Dedifferentiated amniotic fluid mesenchymal stem cell (primary cell): ENCODE measurements around the gene EML6.
A peak's percentile ranks its signal among the peaks of the same experiment; 100 is the strongest.
"Not testable (repeated sequence)": the region's sequence is repeated elsewhere in the genome, so short reads cannot be mapped to it uniquely, and the experiment has no call there.

ENCODE experiments used
- DNase-seq: peaks from one replicate; pipeline ENCODE4 v3.0.0-alpha.2; 2016; ENCODE audit errors: extremely low spot score

Gene EML6

DNA sequence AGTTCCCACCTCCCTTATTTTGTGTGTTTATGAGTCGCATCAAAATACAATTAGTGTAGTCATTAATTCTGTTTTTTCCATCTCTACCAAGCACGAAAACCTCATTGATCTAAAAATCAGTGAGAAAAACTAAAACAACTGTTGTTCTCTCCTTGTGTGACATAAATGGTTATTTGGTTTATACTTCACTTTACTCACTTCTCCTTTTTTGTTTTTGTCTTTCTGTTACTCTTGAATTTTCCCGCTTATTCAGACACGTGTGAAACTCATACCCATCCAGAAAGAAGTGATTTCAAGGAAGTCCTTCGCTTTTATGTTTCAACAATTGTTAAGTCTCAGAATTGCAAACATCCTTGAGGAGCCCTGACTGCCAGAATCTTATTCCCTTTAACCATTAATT, 121.6 kb downstream of the EML6 start:
- no peak for DNase-seq

DNA sequence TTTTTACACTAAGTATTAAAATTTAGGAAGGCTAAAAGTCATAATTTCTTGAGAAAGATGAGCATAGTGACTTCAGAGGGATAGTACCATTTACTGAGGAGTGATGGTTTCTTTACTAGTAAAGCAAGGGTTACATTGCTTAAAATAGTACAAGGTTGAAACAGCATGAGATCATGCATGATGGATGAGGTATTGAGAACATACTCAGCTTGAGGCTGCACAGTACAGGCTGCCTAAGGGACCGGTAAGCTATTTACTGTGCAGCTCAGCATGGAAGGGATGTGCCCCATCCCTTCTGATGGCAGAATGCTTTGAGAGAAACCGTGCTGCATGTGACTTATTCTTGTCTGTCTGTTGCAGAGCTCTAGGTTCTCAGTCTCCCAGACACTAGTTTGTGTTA, 122.1 kb downstream of the EML6 start:
- no peak for DNase-seq

DNA sequence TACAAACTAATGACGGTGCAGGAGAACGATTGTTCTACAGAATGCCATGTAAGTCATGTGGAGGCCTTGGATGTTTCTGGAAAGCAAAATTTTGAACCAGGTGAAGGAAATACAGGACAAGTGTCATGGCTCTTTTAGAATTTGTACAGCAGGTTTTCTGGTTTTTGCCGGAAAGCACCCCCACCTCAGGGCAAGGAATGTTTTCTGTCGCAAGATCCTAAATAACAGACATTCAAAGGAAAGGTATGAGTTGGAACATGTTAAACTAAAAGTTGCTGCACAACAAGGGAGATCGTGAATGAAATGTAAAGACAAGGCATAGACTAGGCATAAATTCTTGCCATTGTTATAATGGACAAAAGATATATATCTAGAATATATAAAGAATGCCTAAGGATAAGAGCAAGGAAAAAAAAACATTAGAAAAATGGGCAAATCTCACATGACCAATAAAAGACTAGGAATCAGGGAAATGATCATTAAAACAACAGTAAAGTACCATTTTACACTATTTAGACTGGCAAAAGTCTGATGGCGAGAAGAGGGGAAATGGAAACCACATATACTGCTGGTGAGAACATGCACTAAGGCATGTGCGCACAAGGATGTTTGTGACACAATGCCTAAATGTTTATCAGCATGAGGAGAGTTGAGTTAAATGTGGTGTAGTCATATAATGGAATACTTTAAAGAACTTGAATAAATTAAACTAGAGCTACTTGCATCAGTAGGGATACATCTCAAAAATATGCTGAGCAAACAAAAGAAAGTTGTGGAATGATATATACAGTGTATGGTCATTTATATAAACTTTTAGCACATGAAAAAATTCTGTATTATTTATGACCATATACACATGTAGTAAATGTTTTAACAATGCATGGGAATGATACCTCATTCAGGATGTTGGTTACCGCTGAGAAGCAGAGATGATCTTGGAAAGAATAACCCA, 127.0 kb downstream of the EML6 start:
- DNase-seq: no peak

DNA sequence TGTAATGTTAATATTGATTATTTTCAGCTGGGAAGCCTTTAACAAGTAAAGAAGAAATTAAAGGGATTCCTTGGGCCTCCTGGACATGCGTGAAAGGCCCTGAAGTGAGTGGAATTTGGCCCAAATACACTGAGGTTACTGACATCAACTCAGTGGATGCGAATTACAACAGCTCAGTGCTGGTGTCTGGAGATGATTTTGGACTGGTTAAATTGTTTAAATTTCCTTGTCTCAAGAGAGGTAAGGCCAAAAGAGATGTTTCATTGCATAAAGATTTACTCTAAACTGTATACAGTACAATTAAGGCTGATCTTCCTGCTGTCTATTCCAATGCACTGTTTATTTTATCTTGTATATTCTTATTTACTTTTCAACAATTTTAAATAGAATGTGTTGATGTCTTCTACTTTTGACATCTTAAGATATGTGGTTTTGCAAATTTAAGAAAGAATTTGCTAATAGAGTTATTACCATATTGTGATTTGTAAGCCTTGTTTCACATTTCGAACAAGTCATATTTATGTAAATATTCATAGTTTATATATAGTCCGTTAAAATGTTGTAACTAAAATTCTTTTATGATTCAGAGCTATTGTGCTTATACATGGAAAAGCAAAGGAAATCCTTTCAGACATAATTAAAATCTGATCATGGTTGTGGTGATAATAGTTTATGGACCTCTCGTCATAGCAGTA, 130.3 kb downstream of the EML6 start:
- no peak for DNase-seq

DNA sequence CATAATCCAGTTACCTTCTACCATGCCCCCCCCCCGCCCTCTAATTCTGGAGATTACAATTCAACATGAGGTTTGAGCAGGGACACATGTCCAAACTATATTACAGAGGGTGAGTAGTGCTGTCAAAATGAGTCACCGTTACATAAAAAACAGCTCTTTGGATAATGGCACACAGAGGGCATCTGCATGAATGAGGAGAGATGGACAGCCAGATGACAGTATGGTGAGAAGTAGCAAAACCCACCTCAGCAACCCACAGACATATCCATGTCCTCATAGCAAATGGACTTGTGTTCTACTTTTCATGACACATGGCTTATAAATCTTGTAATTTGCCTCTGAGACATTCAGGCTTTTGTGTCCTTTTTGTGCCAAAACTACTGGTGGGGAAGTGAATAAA, 132.0 kb downstream of the EML6 start:
- DNase-seq: no peak

DNA sequence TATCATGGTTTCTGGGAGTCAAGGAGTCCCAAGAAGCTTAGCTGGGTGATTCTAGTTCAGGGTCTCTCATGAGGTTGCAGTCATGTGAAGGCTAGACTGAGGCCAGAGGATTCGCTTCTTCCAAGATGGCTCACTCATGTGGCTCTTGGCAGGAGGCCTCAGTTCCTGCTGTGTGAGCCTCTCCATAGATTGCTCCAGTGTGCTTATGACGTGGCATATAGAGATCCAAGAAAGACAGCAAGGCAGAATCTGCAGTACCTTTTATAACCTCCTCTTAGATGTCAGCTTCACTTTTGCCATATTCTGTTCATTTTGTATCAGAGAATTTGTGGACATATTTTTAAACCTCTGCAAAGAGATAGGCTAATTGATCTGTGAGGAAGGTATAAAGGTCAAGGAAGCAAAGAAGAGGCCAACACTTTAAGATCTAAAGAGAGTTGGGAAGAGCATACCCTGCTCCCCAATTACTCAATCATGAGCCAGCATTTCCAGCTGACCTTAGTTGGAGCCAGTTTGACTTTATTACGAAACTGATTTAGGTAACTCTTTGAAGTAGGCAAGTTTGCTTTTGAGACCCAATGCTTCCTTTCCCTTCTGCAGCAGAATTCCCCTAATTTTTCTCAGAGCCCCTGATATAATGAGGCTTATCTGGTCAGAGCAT, 134.7 kb downstream of the EML6 start:
- DNase-seq: no peak

DNA sequence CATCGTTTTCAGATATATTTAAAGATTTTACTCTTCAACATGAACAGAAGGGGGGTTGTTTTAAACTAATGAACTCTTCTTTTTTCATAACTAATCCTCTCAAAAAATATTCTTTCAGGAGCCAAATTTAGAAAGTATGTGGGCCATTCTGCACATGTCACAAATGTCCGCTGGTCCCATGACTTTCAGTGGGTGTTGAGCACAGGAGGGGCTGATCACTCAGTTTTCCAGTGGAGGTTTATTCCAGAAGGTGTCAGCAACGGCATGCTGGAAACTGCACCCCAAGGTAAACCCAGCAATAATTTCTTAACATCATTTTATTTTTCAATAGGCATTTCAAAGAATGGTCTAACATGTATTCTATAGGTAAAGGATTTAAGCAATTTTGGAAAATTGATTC, 136.0 kb downstream of the EML6 start:
- DNase-seq: no peak

DNA sequence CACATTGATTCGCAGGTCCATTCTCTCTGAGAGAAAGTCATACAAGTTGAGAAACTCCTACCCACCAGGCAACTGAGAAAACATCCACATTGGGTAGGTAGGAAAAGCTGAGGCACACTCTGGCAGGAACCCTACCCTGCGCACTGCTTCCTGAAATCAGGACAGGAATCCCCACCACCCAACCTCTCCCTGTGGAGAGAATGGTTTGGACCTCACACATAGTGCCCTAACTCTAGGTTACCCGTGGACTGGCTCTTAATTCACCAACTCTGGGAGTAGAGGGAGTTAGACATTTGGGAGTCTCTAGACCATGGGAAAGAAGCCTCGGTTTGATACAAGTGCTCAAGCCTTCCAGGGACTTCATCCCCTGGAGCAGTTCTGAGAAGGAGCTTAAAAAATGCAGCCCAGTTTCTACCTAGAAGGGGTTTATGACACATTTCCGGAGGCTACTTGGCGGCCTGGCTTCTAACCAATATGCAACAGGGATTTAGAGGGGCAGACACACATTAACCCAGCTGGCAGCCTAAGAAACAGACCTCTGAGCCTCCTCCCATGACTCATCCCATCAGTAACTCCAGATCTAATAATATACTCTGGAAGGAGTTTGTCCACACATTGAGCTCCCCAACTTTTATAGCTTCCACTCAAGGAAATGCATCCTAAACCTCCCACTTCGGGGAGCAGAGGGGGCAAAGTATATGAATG, 136.7 kb downstream of the EML6 start:
- DNase-seq: peak; percentile 39

DNA sequence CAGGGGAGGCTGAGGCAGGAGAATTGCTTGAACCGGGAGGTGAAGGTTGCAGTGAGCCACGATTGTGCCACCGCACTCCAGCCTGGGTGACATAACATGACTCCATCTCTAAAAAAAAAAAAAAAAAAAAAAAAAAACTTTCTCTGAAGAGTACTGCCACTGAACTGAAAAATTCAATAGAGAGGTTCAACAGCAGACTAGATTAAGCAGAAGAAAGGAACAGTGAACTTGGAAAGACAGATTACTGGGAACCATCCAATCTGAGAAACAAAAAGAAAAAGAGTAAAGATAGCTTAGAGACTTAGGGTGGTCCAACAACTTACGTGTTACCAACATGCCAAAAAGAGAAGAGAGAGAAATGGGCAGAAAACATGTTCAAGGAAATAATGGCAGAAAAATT, 138.8 kb downstream of the EML6 start:
- DNase-seq: no peak

DNA sequence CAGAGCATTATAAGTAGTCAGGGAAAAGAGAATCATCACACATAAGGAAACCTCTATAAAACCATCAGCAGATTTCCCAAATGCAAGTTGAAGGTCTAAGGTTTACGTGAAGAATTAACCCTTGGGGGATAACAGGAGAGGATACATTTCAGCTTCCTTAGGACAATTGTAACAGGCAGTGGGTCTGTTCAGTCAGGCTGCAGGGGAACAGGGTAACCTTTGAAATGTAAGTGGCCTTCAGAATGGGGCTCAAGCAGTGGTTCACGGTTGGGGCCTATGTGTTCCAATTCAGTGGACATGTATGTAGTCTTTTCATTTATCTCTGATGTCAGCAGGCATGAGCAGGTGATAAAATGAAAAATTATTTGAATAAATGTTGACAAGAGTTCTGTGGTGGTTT, 139.3 kb downstream of the EML6 start:
- no peak for DNase-seq

DNA sequence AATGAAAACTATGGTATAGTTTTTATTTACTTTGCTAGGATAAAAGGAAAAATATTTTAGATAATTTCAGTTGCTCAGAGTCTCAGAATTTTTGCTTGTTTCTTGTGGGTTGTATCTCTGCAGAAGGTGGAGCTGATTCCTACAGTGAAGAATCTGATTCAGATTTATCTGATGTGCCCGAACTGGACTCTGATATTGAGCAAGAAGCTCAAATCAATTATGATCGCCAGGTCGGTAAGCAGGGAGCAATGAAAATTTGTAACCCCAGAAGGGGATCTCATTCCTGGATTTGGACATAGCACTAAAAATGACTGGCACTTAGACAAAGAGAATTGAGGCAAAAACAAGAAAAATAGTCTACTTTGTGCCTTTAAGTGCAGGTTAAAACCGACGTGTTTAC, 140.2 kb downstream of the EML6 start:
- DNase-seq: no peak

DNA sequence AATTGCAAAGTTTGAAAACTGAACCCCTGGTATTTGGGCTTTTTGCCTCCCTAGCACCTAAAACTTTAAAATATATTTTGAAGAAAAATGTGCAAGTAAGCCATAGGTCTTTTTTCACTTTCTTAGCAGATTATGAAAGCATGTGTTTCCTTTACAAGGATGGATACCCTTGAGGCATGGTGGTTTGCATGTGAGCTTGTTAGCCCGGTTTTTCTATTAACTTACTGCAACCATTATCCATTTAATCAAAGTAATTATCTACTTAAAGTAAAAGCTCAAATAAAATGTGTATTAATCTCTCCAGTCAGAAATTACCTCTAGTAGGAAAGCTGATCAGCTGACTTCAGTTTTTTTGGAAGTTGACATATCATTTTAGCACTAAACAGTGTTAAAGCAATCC, 140.6 kb downstream of the EML6 start:
- no peak for DNase-seq

DNA sequence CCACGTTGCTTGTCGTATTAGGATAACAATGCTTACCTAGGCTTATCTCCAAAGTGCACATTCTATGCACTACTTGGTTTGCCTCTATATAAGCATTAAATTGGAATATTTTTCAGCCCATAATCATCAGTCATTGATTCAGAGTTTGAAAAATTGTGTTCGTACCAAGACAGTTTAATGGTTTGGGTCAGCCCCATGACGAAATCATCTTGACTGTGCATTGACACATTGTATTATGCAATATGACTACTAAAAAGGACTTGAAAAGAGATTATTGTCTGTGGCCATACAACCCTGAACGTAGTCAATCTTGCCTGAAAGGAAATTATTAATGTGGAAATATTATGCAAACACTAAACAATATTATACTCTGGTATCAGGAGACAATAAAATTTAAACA, 141.3 kb downstream of the EML6 start:
- DNase-seq: no peak

DNA sequence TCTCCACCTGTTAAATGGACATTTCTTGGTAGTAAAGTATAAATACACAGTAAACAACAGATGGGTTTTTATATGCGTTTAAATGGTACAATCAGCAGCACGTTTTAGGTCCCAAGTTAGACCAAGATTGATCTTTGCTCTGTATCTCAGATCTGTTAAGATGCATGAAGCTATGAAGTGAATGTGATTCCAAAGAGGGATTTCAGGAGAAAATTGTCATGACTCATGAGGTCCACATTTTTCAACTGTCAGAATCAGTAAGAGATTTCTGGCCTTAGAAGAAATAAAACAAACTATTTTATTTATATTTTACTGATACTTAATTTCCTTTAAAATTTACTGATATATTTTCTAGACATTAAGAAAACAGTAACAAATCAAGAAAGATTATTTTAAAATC, 142.7 kb downstream of the EML6 start:
- DNase-seq: no peak

DNA sequence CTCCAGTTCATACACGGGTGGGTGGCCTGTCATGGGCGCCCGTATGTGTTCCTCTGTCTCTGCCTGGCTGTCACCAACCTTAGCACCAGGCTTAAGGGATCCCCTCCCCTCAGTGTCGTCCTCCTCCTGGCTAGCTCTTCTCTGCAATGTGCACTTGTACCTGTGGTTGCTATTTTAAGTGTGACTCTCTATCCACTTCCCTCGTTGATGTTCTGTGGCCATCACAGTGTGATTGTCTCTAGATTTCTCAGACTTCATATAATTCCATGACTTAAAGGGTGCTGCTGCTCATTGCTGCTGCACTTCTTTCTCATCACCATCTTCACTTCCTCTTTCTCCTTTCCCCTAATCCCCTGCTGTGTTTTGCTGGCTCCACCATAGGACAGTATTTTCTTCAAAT, 143.4 kb downstream of the EML6 start:
- no peak for DNase-seq

DNA sequence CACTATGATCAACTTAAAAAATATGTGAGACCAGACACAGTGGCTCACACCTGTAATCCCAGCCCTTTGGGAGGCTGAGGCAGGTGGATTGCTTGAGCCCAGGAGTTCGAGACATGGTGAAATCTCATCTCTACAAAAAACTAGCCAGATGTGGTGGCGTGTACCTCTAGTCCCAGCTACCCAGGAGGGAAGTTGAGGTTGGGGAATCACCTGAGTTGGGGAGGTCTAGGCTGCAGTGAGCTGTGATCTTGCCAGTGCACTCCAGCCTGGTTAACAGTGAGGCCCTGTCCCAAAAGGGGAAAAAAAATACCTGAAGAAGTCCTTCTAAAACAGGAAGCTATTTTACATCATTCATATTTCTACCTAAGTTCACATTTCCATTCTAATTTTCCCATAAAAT, 144.0 kb downstream of the EML6 start:
- no peak for DNase-seq

DNA sequence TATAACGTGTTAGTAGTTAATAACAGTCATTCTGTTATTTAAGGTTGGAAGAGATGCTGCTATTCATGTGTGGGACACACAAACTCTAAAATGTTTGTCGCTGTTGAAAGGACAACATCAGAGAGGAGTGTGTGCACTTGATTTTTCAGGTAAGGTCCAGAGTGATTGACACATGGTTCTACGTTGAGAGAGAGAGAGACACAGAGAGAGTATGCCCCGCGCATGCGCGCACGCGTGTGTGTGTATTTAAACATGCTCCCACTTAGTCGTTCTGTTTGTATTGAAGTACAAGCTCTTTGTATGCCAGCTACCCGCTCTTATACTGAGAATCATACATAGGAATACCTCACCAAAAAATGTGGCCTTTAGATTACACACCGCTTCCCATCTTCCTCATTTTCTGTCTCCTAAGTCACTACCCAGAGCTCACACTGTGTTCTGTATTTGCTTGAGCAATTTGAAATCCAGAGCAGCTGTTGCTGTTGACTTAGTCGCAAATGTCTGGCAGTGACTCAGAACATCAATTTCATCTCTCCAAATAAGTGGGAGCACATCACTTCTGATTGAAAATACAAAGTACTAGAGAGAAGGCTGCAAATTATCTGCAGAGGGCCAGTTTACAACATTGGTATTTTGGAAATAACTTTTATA, 148.1 kb downstream of the EML6 start:
- DNase-seq: no peak

DNA sequence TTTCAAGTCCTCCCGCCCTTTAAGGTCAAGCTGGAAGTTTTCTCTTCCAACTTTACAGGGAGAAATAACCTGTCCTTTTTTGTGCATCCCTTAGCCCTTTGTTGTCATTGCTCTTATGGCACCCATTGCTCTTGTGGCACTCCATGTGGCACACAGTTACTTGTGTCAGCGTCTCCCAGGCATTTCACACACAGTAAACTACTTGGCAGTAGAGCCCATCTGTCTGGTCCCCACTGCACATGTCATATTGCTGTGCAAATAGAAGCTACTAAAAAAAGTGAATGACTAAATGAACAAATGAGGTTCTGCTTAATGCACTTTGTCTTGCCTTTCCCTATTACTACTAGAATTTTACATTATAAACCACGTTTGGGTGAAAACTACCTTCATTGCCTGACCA, 149.3 kb downstream of the EML6 start:
- DNase-seq: no peak

DNA sequence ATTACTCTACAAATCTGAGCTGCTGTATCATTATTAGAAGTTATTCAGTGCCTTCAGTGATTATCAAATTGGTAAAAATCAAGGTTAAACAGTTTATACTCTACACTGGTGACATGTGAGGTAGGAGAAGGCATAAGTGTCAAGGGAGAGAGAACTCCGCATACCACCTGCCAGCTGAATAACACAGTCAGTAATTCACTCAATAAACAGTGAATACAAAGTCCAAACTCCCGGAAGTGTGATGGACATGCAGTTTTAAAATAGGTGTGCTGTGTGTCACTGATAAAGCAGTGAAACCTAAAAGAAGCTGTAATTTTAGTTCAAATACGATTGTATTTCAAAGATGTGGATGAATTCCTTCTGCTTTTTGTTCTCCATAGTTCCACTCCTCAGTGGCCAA, 149.8 kb downstream of the EML6 start:
- not testable (repeated sequence) for DNase-seq

DNA sequence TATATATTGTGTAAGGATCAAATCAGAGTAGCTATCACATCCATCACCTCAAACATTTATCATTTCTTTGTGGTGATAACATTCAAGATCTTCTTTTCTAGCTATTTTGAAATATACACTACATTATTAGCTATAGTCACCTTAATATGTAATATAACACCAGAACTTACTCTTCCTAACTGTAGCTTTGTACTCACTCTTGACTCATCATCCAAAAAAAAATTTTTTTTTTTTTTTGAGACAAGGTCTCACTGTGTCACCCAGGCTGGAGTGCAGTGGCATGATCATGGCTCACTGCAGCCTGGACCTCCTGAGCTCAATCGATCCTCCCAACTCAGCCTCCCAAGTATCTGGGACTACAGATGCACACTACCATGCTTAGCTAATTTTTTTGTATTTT, 153.3 kb downstream of the EML6 start:
- DNase-seq: no peak

DNA sequence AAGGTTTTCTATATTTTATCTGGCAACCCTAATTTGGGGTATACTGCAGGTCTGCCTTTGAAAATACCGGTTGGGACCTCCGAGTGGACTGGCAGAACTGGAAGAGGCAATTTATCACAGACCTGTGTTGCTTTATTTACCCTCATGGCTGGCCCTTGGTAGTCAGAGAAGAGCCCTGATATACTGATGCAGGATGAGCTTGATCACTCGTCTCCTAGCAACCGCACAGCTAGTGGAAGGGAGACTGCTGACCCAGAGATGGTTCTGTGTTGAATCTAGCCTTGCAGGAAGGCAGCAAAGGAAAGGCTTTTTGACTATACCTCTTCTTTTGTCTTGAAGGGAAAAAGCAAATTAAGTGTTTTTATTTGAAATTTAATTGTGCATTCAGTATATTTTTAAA, 154.7 kb downstream of the EML6 start:
- no peak for DNase-seq

DNA sequence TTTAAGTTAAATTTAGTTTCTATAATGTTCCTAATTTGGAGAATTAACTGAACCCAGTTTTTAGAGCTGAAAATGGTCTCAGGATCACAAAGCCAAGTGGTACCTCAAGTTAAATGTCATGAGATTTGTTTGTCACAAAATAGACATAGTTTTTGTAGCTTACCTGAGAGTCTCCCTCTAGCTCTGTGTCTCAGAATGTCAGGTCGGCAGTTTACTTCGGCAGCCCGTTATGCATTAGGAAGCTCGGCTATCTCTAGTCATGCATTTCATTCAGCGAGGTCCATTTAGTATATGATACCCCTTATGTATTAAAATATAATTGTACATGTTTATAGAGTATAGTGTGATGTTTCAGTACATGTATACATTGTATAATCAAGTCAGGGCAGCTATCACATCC, 155.6 kb downstream of the EML6 start:
- DNase-seq: no peak
